Measurements from ENCODE around the gene GJD3. TPM values are rescaled to one million over a fixed set of nuclear protein-coding genes. Genes with fewer than 3 reads are reported as not detected.

The GJD3 gene
- total RNA-seq, 1 experiment from 2014 or later, result 0.71 TPM

Other genes with a start within 250 kb of the GJD3 start
- gene MSL1, start 242.8 kb downstream of the GJD3 start, total RNA-seq (2022), result 505 and 524 TPM in 2 replicates
- gene CASC3, start 224.2 kb downstream of the GJD3 start, total RNA-seq (2022), result 541 and 621 TPM in 2 replicates
- 57.9 and 86.3 TPM in 2 replicates for gene RAPGEFL1, start 187.3 kb downstream of the GJD3 start, total RNA-seq (2022)
- gene WIPF2, start 145.4 kb downstream of the GJD3 start, total RNA-seq (2022), result 327 and 376 TPM in 2 replicates
- 567 and 645 TPM in 2 replicates for gene CDC6, start 76.9 kb downstream of the GJD3 start, total RNA-seq (2022)
- gene RARA, start 55.6 kb downstream of the GJD3 start, total RNA-seq (2022), result 150 and 170 TPM in 2 replicates
- gene TOP2A, start 53.2 kb upstream of the GJD3 start, total RNA-seq (2022), result 1,389 and 1,672 TPM in 2 replicates
- gene IGFBP4, start 78.7 kb upstream of the GJD3 start, total RNA-seq (2022), result 33.9 and 39.2 TPM in 2 replicates
- gene TNS4, start 136.9 kb upstream of the GJD3 start, total RNA-seq (2022), result 0.21 and 0.44 TPM in 2 replicates
- not detected in 2 replicates for gene CCR7, start 200.7 kb upstream of the GJD3 start, total RNA-seq (2022)

All from Calu3 (cell line).